Measurements from ENCODE around the gene ATP1B1. TPM values are rescaled to one million over a fixed set of nuclear protein-coding genes. Genes with fewer than 3 reads are reported as not detected.

ATP1B1 gene
- total RNA-seq (2021; ENCODE audit: unreplicated experiment): 118 TPM
- polyA plus RNA-seq (2012; ENCODE audit: insufficient read length): 80.5 TPM
- percentile 92 among the genes with signal in this experiment for Bru-seq, nascent RNA
- percentile 93 among the genes with signal in this experiment for BruChase-seq, experiment 1, labeled RNA remaining after a 2-hour chase
- percentile 97 among the genes with signal in this experiment for BruChase-seq, experiment 2, labeled RNA remaining after a 6-hour chase
- long read RNA-seq, transcript ATP1B1-201 (6 exons, 1,883 nt): major isoform, 88 of 95 reads
- long read RNA-seq, partial matches to known transcripts: 2 of 95 reads
- long read RNA-seq, other reads (novel, unspliced or antisense): 5 of 95 reads

- TF ChIP-seq TCF7L2 (IDR thresholded peaks at IDR 0.05; ENCODE audit: low read depth, low read length) (peak; percentile 87; the same call in 1 of the 2 replicates), SIN3A (IDR thresholded peaks at IDR 0.05; ENCODE audit: borderline replicate concordance, insufficient read depth, low read depth, low read length) (peak; percentile 43; the same call in 1 of the 2 replicates), POLR2AphosphoS5 (IDR thresholded peaks at IDR 0.05; ENCODE audit: low read depth, low read length) (peak; percentile 81)
- TF ChIP-seq, protein P1, sequence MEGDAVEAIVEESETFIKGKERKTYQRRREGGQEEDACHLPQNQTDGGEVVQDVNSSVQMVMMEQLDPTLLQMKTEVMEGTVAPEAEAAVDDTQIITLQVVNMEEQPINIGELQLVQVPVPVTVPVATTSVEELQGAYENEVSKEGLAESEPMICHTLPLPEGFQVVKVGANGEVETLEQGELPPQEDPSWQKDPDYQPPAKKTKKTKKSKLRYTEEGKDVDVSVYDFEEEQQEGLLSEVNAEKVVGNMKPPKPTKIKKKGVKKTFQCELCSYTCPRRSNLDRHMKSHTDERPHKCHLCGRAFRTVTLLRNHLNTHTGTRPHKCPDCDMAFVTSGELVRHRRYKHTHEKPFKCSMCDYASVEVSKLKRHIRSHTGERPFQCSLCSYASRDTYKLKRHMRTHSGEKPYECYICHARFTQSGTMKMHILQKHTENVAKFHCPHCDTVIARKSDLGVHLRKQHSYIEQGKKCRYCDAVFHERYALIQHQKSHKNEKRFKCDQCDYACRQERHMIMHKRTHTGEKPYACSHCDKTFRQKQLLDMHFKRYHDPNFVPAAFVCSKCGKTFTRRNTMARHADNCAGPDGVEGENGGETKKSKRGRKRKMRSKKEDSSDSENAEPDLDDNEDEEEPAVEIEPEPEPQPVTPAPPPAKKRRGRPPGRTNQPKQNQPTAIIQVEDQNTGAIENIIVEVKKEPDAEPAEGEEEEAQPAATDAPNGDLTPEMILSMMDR (IDR thresholded peaks at IDR 0.05): no peak
- TF ChIP-seq, protein P2, sequence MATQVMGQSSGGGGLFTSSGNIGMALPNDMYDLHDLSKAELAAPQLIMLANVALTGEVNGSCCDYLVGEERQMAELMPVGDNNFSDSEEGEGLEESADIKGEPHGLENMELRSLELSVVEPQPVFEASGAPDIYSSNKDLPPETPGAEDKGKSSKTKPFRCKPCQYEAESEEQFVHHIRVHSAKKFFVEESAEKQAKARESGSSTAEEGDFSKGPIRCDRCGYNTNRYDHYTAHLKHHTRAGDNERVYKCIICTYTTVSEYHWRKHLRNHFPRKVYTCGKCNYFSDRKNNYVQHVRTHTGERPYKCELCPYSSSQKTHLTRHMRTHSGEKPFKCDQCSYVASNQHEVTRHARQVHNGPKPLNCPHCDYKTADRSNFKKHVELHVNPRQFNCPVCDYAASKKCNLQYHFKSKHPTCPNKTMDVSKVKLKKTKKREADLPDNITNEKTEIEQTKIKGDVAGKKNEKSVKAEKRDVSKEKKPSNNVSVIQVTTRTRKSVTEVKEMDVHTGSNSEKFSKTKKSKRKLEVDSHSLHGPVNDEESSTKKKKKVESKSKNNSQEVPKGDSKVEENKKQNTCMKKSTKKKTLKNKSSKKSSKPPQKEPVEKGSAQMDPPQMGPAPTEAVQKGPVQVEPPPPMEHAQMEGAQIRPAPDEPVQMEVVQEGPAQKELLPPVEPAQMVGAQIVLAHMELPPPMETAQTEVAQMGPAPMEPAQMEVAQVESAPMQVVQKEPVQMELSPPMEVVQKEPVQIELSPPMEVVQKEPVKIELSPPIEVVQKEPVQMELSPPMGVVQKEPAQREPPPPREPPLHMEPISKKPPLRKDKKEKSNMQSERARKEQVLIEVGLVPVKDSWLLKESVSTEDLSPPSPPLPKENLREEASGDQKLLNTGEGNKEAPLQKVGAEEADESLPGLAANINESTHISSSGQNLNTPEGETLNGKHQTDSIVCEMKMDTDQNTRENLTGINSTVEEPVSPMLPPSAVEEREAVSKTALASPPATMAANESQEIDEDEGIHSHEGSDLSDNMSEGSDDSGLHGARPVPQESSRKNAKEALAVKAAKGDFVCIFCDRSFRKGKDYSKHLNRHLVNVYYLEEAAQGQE (IDR thresholded peaks at IDR 0.05; ENCODE audit: insufficient read depth in 1 of 2, low read depth in 2 of 2, low read length in 1 of 2): no peak
- DNase-seq (ENCODE audit: low read depth, low spot score): peak; percentile 32
- no peaks in the 10 kb centered on the region for H3K9me3 ChIP-seq (ENCODE audit: control insufficient read depth, insufficient read depth, low read depth, low read length)
- in situ Hi-C loops (cut with HindIII; ENCODE audit: low pct_unique_long_range_greater_than_20kb, low sequenced_read_pairs): no loop called here
- peaks cover 2% of the 10 kb centered on the region; the same call in 1 of the 2 replicates for H3K36me3 ChIP-seq (ENCODE audit: control insufficient read depth, insufficient read depth, low read length)
- CTCF ChIA-PET: no interaction called here
- no peaks in the 10 kb centered on the region for H3K27me3 ChIP-seq (ENCODE audit: control insufficient read depth, insufficient read depth, low read length)
- POLR2A ChIA-PET: interaction anchor here (0.7 kb wide), 1 partner anchor 468 kb away, joined by 3 read pairs; no protein-coding TSS in a partner anchor
- peaks cover 28% of the 10 kb centered on the region for H3K4me1 ChIP-seq (ENCODE audit: control insufficient read depth, insufficient read depth, low read length)
- no TSS peak for BruUV-seq (replicated peaks)
- intact Hi-C loops (cut with micrococcal nuclease; ENCODE audit: unreplicated experiment): no loop called here
- peak within 1 kb of the TSS; percentile 93 to 97 for H3K4me3 ChIP-seq (ENCODE audit: low read depth in 2 of 2, low read length in 2 of 2)
- H3K27ac ChIP-seq (ENCODE audit: low read length): peak within 1 kb of the TSS; percentile 96
- peak; percentile 89 for ATAC-seq
Measured at GRCh38 chr1:169106095-169106920, at the start of gene ATP1B1. Gene ATP1B1 (plus strand): TSS chr1:169106690. CDS start chr1:169106830, 140 bp downstream.

DNA sequence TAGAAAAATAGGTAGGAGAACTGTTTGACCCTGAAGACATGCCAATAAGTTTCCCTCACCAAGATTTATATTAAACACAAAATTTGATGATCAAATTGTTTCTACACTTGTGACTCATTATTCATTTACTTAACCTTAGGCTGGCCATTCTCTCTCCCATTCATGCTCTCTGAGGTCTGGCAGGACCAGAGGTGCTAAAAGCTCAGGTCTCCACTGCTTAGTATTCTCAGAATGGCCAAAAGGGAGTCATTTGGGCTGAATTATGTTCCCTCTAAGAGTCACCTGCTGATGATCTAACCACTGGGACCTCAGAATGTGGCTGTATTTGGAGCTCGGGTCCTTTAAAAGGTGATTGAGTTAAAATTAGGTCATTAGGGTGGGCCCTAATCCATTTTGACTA is 47.1 kb upstream of the ATP1B1 start:
- ChIA-PET CTCF (interaction anchor here (0.7 kb wide), 1 partner anchor 519 kb away, joined by 6 read pairs; no protein-coding TSS in a partner anchor), POLR2A (no interaction called here)
- Histone ChIP-seq H3K27ac (ENCODE audit: low read length) (no peak overlapping the region), H3K9me3 (ENCODE audit: control insufficient read depth, insufficient read depth, low read depth, low read length) (peaks cover 9% of the 10 kb centered on the region; the same call in 1 of the 2 replicates), H3K36me3 (ENCODE audit: control insufficient read depth, insufficient read depth, low read length) (no peaks in the 10 kb centered on the region), H3K4me3 (ENCODE audit: low read depth in 2 of 2, low read length in 2 of 2) (no peak overlapping the region), H3K4me1 (ENCODE audit: control insufficient read depth, insufficient read depth, low read length) (no peaks in the 10 kb centered on the region), H3K27me3 (ENCODE audit: control insufficient read depth, insufficient read depth, low read length) (no peaks in the 10 kb centered on the region)
- ATAC-seq: no peak
- no peak for DNase-seq (ENCODE audit: low read depth, low spot score)
- no peak for TF ChIP-seq SIN3A (IDR thresholded peaks at IDR 0.05; ENCODE audit: borderline replicate concordance, insufficient read depth, low read depth, low read length)
- no peak for TF ChIP-seq POLR2AphosphoS5 (IDR thresholded peaks at IDR 0.05; ENCODE audit: low read depth, low read length)
- TF ChIP-seq, protein P2 (IDR thresholded peaks at IDR 0.05; ENCODE audit: insufficient read depth in 1 of 2, low read depth in 2 of 2, low read length in 1 of 2): no peak
- TF ChIP-seq, protein P1 (IDR thresholded peaks at IDR 0.05): no peak
- in situ Hi-C loops (cut with HindIII; ENCODE audit: low pct_unique_long_range_greater_than_20kb, low sequenced_read_pairs) (no loop called here), intact Hi-C loops (cut with micrococcal nuclease; ENCODE audit: unreplicated experiment) (no loop called here)
- BruUV-seq (replicated peaks): no TSS peak
